Testis (tissue), 3 donors: ENCODE results near the gene KCND3. TPM values are rescaled to one million over a fixed set of nuclear protein-coding genes. Genes with fewer than 3 reads are reported as not detected.

Source experiments
- DNase-seq: peaks from one replicate; pipeline ENCODE4 v3.0.0-alpha.2; 2019
- H3K27ac ChIP-seq, 2 donors: fragments of 200-600 bp; sonication (generic); one replicate each; pipeline ENCODE4 v1.5.1; 2019
- H3K27me3 ChIP-seq: fragments of 200-600 bp; sonication (generic); one replicate; pipeline ENCODE4 v1.5.1; 2019
- H3K36me3 ChIP-seq: fragments of 200-600 bp; sonication (generic); one replicate; pipeline ENCODE4 v1.5.1; 2017; ENCODE audit warnings: low read depth; ENCODE audit errors: missing control alignments
- H3K4me1 ChIP-seq: fragments of 200-600 bp; sonication (generic); one replicate; pipeline ENCODE4 v1.5.1; 2019
- H3K4me3 ChIP-seq, 2 donors: fragments of 200-600 bp; sonication (generic); one replicate each; pipeline ENCODE4 v1.5.1; 2017 to 2019
- H3K9me3 ChIP-seq: fragments of 200-600 bp; sonication (generic); one replicate; pipeline ENCODE4 v1.5.1; 2017
- POLR2A ChIP-seq: fragments of 450-650 bp; IDR thresholded peaks from one replicate; pipeline ENCODE4 v1.6.1; 2017; ENCODE audit warnings: antibody characterized with exemption, mild to moderate bottlenecking, moderate library complexity
- WGBS, 2 donors: methylation state at CpG; one replicate each; pipeline ENCODE4 v1.1.5; 2018; 5-methylcytosine and 5-hydroxymethylcytosine counted together
- intact Hi-C: fragments of 100-400 bp; cut with DNase I; formaldehyde crosslinking; loops from one replicate; pipeline ENCODE4 v1.15.1; 2023; ENCODE audit warnings: low total_unique reads
- polyA plus RNA-seq: library from polyadenylated mRNA; stranded (reverse); fragments of 350-450 nt; fragmentation: Illumina TruSeq; extraction: RNeasy Lipid Tissue Mini Kit (QIAGEN cat#74804); gene quantifications from one replicate; pipeline ENCODE4 v1.2.3, GENCODE V29; 2014; ENCODE audit warnings: low read depth, low replicate concordance; ENCODE audit not compliant: insufficient read depth
- total RNA-seq, 2 donors: library from RNA; depleted of rRNA; stranded (reverse); fragments of >200 nt; gene quantifications; one replicate each; pipeline ENCODE4 v1.2.3, GENCODE V29; 2016
- TF ChIP-seq, protein P1 (sequence below), 3 experiments: fragments of 450-650 bp in 2 of 3; fragments of 200-600 bp in 1 of 3; sonication (generic) in 1 of 3; IDR thresholded peaks; one replicate each; pipeline ENCODE4 v1.5.1; 2016 to 2019; ENCODE audit warnings: antibody characterized with exemption in 3 of 3, mild to moderate bottlenecking in 2 of 3, moderate library complexity in 1 of 3

Gene KCND3
- total and polyA plus RNA-seq, 3 donors from 2014 or later: 5.5 to 6.6 (median 6.0) TPM

DNA sequence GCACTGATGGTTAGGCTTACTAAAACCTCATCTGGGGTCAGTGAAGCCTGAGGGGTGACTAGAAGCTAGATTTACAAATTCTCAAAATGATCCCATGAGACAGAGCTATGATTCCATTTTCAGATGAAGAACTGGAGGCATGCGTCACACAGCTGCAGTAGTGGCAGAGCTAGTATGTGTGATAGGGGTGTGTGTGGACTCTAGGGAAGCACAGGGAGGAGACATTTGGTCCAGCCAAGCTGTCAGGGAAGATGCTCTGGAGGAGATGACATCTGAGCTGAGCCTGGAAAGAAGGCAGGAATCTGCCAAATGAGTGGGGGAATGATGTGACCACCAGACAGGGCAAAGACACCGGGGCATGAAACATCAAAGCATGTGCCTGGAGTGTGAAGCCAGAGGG lies 12.0 kb upstream of the KCND3 start:
- DNase-seq: no peak

DNA sequence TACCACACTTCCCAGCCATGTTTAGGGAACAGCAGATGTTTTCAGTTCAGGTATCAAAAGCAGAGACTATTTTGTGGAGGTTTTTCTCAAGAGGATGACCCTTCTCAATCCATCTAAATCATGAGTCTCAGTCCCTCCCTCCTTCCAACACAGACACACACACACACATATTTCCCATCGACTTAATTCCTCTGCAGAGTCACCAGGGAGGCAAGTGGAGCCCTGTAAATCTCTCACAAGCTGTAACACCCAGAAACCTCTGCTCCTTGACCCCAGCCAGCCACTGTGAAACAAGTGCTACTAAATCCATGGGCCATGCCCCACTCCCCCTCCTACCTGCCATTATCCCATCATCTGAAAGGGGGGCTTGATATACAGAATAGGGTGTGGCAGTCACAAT lies 10.6 kb upstream of the KCND3 start:
- no peak for TF ChIP-seq POLR2A
- TF ChIP-seq, protein P1, sequence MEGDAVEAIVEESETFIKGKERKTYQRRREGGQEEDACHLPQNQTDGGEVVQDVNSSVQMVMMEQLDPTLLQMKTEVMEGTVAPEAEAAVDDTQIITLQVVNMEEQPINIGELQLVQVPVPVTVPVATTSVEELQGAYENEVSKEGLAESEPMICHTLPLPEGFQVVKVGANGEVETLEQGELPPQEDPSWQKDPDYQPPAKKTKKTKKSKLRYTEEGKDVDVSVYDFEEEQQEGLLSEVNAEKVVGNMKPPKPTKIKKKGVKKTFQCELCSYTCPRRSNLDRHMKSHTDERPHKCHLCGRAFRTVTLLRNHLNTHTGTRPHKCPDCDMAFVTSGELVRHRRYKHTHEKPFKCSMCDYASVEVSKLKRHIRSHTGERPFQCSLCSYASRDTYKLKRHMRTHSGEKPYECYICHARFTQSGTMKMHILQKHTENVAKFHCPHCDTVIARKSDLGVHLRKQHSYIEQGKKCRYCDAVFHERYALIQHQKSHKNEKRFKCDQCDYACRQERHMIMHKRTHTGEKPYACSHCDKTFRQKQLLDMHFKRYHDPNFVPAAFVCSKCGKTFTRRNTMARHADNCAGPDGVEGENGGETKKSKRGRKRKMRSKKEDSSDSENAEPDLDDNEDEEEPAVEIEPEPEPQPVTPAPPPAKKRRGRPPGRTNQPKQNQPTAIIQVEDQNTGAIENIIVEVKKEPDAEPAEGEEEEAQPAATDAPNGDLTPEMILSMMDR (IDR thresholded peaks at IDR 0.05): no peak
- no peak overlapping the region for H3K27ac ChIP-seq
- H3K4me1 ChIP-seq: no peaks in the 10 kb centered on the region
- no peak overlapping the region for H3K4me3 ChIP-seq
- no peaks in the 10 kb centered on the region for H3K9me3 ChIP-seq
- 30 to 73% methylated on average over 1 of the region's 1 CpG for WGBS, 2 donors
- no peaks in the 10 kb centered on the region for H3K36me3 ChIP-seq
- no peaks in the 10 kb centered on the region for H3K27me3 ChIP-seq
- intact Hi-C loops: no loop called here
- DNase-seq: no peak

More for the DNA sequence above, 12.0 kb upstream of the KCND3 start:
- Histone ChIP-seq H3K4me1 (no peaks in the 10 kb centered on the region), H3K36me3 (no peaks in the 10 kb centered on the region), H3K4me3 (no peak overlapping the region), H3K27ac (no peak overlapping the region), H3K27me3 (no peaks in the 10 kb centered on the region), H3K9me3 (no peaks in the 10 kb centered on the region)
- intact Hi-C loops: no loop called here
- WGBS, 2 donors: 67 to 68% methylated on average over 2 of the region's 2 CpGs
- TF ChIP-seq, protein P1 (IDR thresholded peaks at IDR 0.05): no peak
- no peak for TF ChIP-seq POLR2A

DNA sequence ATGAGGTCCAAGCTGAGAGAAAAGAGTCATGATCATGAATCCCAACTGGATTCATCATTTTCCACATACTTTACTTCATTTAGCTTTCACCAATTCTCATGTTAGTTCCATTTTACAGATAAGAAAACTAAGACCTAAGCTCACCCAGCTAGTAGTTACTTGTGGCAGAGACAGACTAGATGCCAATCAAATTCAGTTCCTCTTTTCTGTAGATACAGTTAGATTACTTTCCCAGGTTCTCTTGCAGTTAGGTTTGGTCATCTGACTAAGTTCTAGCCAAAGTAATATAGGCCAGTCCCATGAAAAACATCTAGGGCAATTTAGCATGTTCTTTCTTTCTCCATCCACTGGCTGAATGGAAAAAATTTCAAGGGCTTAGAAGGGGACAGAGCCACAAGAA lies 8.9 kb upstream of the KCND3 start:
- no peaks in the 10 kb centered on the region for H3K36me3 ChIP-seq
- H3K27ac ChIP-seq: no peak overlapping the region
- H3K27me3 ChIP-seq: no peaks in the 10 kb centered on the region
- H3K9me3 ChIP-seq: no peaks in the 10 kb centered on the region
- no peak for DNase-seq
- no peak for TF ChIP-seq POLR2A
- TF ChIP-seq, protein P1 (IDR thresholded peaks at IDR 0.05): no peak
- H3K4me3 ChIP-seq: no peak overlapping the region
- H3K4me1 ChIP-seq: no peaks in the 10 kb centered on the region
- intact Hi-C loops: no loop called here

DNA sequence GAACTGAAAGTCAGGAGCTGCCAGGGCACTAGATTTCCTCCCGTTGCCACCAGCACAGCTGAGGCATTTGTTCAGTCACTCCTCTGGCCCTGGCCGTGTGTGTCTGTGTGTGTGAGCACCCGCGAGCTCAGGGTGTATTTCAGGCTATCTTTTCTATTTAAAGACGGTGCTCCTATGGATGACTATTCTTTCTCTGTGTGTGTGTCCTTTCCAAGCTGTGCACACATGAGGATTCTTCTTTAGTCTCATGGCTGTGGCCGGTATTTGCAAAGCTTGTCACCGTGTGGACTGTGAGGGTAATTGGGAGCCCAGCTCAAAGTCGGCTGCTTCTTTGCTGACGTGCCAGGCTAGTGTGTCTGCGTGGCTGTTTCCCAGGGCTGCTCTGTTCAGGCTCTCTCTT lies 3.0 kb upstream of the KCND3 start:
- 74 to 86% methylated on average over 10 of the region's 10 CpGs for WGBS, 2 donors
- H3K27me3 ChIP-seq: no peaks in the 10 kb centered on the region
- TF ChIP-seq, protein P1 (IDR thresholded peaks at IDR 0.05): no peak
- TF ChIP-seq POLR2A: no peak
- no peak for DNase-seq
- intact Hi-C loops: no loop called here
- H3K9me3 ChIP-seq: no peaks in the 10 kb centered on the region
- no peak overlapping the region for H3K4me3 ChIP-seq
- H3K36me3 ChIP-seq: no peaks in the 10 kb centered on the region
- peaks cover 20% of the 10 kb centered on the region for H3K4me1 ChIP-seq
- no peak overlapping the region for H3K27ac ChIP-seq

DNA sequence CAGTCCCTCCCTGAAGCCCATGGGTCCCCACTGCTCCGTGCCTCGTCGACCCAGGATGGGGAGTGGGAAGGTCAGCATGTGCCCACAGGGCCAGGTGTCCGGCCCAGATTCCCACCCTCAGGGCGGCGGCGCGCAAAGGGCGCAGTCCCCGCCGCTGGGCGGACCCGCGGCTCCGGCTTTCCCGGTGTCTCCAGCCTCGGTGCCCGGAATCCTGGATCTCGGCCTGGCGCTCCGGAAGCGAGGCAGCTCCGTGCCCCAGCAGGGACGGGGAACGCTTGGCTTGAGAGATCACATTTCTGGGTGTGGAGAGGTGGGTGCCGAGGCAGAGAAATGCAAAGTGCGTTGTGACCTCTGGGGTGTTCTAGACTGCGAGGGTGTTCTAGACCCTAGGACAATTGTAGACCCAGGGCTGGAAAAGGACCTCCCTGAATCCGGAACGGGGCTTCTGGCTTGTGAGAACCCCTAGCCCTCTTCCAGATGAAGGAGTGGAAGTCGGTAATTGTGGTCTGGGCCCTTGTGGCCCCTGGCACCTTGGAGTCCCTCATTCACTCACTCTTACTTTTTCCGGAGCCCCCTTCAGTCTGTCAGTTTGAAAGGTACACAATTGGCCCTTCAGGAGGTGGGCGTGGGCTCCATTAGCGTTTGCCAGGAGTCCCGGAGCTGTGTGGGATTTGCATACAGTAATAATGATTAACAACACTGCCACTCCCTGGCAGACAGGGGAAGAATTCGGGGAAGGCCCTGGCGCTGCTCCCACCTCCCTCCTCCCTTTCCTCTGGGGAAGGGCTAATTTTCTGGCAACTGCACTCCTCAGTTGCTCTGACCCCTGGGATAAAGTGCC lies 1.6 kb upstream of the KCND3 start:
- Histone ChIP-seq H3K9me3 (no peaks in the 10 kb centered on the region), H3K36me3 (no peaks in the 10 kb centered on the region), H3K4me1 (peaks cover 20% of the 10 kb centered on the region), H3K27ac (no peak overlapping the region), H3K27me3 (no peaks in the 10 kb centered on the region), H3K4me3 (peak overlapping the region; percentile 64 to 65)
- 2 to 4% methylated on average over 11 to 37 of the region's 37 CpGs for WGBS, 2 donors
- no peak for TF ChIP-seq POLR2A
- TF ChIP-seq, protein P1 (IDR thresholded peaks at IDR 0.05): peak in 1 of 3 experiments; percentile 15
- intact Hi-C loops: no loop called here
- peak; percentile 79 for DNase-seq
